HL-60/S4 (cell line): ENCODE data around the gene SULT2B1.

ENCODE experiments used
- in situ Hi-C: fragments of 300-500 bp; cut with MboI; formaldehyde crosslinking; loops from 2 replicates; pipeline ENCODE4 v1.14.3; 2022; ENCODE audit warnings: low sequenced_read_pairs

The SULT2B1 gene

DNA sequence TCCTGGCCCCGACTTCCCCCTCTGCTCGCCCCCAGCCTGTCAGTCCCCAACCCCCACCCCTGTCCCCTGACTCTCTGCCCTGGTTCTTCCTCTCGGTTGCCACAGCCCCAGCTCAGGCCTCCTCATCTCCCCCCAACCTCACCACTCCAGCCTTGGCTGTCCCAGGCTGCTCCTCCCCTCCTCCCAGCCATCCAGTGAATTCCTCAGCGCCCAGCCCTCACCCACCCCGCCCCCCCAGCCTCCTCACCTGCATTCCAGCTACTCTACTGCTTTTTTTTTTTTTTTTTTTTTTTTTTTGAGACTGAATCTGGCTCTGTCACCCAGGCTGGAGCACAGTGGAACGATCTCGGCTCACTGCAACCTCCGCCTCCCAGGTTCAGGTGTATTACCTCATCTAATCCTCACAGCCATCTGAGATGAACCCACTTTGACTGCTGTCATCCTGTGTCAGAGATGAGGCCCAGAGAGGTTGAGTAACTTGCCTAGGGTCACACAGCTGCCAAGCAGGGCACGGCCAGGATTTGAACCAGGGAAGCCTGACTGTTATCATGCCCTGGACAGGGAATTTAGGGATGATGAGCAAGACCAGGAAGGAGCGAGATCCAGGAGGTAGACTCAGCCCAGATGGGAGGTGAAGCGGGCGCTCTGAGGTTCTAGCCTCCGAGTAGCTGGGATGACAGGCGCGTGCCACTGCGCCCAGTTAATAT lies 2.6 kb downstream of the SULT2B1 start:
- in situ Hi-C loops: no loop called here

DNA sequence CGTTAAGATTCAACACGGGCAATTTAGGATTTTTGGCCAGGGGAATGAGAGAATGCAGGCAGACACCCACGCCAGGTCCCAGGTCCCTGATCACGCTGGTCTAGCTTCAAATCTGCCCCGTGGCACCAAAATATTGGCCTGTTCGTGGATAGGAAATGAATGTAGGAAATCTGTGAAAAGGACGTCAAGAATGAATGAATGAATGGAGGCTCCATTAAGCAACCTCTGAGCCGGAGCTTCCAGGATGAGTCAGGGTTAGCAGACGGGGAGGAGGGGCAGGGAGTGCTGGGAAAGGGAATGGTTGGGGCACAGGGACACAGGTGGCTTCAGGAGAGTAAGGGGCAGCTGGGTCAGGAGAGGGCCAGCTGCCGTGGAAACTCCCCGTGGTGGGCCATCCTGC lies 4.2 kb downstream of the SULT2B1 start:
- in situ Hi-C loops: no loop called here

DNA sequence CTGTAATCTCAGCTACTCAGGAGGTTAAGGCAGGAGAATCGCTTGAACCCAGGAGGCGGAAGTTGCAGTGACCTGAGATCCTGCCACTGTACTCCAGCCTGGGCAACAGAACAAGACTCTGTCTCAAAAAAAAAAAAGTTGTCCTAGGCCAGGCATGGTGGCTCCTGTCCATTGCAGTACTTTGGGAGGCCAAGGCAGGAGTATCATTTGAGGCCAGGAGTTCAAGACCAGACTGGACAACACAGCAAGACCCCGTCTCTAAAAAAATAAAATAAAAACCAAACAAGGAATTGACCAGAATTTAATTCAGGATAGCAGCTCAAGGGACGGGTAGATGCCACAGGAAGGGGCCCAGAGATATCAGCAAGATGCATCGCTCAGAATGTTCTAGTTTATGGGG lies 4.9 kb downstream of the SULT2B1 start:
- in situ Hi-C loops: no loop called here

DNA sequence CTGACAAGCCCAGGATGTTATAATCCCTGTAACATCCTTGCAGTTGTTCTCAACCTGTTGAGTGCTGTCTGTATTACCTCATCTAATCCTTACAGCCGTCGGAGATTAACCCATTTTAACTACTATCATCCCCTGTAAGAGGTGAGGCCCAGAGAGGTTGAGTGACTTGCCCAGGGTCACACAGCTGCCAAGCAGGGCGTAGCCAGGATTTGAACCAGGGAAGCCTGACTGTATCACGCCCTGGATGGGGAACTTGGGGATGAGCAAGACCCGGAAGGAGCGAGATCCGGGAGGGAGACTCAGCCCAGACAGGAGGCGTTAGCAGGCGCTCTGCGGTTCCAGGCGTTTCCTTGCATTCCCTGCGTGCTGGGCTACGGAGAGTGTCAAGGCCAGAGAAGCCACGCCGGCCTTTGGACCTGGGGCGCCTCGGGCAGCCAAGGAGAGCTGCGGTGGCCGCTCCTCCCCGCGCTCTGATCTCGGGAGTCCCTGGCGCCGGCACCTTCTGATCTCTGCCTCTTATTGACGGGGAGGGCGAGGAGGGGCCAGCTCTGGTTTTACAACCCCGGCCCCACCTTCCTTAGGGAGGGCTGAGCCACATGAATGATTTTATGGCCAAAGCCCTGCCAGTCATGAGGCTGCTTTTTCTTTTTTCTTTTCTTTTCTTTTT lies 6.2 kb downstream of the SULT2B1 start:
- in situ Hi-C loops: no loop called here

DNA sequence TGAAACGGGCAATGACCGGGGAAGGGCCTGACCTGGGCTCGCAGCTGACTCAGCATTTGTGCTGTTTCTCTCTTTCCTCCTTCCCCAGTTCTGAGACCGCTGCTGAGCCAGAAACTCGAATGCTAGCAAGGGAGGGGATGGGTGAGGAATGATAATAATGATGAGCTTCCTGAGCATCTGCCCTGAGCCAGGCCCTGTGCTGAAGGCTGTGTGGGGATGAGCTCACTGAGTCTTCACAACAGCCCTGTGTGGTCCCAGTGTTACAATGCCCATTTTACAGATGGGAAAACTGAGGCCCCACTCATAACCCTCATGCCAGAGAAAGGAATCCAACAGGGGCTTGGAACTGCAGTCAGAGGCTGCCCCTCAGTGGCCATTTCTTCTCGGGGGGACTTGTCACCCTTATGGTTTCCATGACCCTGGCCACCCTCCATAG lies 8.1 kb downstream of the SULT2B1 start:
- in situ Hi-C loops: no loop called here

DNA sequence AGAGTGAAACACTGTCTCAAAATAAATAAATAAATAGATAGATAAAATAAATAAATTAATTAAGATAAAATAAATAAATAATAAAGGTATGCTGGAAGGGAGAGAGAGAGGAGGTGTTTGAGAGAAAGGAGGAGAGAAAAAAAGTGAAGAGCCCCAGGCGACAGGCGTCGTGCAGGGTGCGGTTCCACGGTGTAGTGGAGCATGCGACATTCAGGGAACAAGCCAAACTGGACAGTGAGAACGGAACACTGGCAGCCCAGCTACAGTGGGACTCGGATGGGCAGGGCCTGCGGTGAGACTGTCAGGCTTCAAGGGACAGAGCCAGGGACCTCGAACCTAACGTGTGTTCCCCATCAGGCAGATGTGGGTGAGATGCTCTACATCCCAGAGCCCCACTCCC lies 9.4 kb downstream of the SULT2B1 start:
- in situ Hi-C loops: no loop called here

DNA sequence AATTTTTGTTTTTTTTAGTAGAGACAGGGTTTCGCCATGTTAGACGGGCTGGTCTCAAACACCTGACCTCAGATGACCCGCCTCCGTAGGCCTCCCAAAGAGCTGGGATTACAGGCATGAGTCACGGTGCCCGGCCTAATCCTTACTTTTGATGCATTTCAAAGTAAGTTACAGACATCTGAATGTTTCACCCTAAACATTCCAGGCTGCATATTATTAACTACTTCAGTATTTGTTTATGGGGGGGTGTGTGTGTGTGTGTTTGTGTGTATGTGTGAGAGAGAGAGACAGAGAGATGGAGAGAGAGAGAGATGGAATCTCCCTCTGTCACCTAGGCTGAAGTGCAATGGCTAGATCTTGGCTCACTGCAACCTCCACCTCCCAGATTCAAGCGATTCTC lies 13.1 kb downstream of the SULT2B1 start:
- in situ Hi-C loops: no loop called here

DNA sequence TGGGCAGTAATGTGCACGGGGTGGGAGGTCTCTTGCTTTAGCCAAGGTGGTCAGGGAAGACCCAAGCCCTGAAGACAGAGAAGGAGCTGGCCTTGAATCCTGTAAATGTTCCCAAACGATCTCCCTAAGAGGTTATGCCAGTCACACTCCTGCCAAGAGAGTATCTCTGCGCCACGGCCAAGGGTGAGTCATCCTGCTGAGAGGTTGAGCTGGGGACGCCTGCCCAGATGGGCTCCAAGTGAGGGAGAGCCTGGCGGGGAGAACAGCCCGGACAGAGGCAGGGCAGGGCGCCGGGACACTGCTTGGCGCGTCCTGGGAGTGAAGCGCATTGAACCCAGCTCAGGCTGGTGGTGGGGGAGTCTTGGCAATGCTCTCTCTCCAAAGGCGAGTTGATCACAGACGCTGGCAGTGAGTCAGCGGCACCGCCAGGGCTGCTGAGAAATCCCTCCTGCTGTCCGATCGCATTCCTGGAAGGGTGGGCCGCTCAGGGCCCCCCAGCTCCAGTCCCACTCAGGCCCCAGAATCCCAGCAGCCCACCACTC lies 16.4 kb downstream of the SULT2B1 start:
- in situ Hi-C loops: no loop called here

DNA sequence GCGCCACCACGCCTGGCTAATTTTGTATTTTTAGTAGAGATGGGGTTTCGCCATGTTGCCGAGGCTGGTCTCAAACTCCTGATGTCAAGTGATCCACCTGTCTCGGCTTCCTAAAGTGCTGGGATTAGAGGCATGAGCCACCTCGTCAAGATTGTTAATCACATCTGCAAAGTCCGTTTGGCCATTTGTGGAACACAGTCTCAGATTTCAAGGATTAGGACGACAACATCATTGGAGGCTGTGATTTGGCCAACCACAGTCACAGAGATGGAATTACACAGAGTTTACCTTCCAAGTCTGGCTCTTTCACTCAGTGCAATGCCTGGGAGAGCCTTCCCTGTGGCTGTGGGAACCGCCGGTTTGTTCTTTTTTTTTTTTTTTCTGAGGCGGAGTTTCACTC lies 17.8 kb downstream of the SULT2B1 start:
- in situ Hi-C loops: no loop called here

DNA sequence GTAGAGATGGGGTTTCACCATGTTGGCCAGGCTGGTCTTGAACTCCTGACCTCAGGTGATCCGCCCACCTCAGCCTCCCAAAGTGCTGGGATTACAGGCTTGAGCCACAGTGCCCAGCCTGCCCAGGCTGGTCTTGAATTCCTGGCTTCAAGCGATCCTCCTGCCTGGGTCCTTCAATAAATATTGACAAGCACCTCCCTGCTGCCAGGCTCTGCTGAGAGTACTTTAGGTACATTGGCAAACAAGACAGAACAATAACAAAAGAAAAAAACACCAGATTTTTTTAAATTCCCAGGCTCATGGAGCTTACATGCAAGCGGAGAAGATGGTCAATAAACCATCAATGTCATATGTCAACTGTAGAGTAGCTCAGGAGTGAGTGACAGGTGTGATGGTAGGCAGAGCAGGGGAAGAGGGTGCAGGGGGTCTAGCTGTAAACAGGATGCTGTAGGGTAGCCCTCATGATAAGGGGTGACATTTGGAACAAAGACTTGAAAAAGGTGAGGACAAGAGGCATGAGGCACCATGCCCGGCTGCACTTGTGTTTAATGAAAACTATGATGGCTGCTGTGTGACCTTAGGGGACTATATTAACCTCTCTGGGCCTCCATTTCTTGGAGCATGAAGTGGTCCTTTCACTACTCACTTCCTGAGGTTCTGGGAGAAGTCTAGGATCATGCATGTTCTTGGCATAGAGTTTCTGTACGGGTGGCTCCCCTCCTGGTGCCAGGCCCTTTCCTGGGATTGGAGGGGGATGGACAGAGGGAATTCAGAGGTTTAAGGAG lies 19.6 kb downstream of the SULT2B1 start:
- in situ Hi-C loops: no loop called here

DNA sequence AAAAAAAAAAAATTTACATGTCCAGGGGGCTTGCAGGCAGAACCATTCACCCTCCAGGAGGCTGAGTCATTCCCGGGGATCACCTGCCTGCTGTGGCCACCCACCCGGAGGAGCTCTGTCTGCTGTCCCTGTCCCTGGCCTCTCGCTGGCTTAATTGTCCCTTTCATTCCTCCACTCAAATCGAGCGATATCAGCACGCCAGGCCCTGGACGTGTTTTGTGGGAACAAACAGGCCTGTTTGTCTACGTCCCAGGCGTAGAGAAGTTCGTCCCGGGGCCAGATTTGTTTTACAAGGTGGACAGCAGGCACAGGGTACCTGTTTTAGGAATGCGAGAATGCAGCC lies 21.2 kb downstream of the SULT2B1 start:
- in situ Hi-C loops: no loop called here

DNA sequence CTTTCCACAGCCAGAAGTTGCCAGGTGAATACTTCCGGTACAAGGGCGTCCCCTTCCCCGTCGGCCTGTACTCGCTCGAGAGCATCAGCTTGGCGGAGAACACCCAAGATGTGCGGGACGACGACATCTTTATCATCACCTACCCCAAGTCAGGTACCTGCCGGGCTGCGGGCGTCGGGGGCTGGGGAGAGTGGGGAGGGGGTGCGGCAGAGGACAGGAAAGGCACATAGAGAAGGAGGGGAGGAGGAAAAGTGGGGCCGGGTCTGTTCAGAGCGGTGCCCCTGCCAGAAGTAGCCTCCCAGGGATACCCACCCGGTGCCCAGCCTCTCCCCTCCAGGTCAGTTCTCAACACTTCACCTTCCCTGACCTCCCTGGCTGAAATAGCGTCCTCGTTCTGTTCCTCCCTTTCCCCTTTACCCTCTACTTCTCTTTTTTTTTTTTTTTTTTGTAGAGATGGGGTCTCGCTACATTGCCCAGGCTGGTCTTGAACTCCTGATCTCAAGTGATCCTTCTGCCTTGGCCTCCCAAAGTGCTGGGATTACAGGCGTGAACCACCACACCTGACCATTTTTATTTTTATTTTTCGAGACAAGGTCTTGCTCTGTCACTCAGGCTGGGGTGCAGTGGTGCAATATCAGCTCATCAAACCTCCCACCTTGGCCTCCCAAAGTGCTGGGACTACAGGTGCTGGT lies 24.1 kb downstream of the SULT2B1 start:
- in situ Hi-C loops: loop anchor here (5.0 to 25.0 kb wide), 2 partner anchors 69 to 589 kb away; partner anchors contain the start of genes BSPH1 and ELSPBP1

DNA sequence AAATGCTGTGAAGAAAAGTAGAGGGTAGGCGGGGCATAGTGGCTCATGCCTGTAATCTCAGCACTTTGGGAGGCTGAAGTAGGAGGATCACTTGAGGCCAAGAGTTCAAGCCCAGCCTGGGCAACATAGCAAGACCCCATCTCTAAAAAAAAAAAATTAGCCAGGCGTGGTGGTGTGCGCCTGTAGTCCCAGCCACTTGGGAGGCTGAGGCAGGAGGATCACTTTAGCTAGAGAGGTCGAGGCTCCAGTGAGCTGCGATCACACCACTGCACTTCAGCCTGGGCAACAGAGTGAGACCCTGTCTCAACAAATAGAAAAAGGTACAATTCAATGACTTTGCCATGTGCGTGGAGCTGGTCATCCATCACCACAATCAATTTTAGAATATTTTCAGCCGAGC lies 25.9 kb downstream of the SULT2B1 start:
- in situ Hi-C loops: loop anchor here (5.0 to 25.0 kb wide), 2 partner anchors 71 to 591 kb away; partner anchors contain the start of genes BSPH1 and ELSPBP1

DNA sequence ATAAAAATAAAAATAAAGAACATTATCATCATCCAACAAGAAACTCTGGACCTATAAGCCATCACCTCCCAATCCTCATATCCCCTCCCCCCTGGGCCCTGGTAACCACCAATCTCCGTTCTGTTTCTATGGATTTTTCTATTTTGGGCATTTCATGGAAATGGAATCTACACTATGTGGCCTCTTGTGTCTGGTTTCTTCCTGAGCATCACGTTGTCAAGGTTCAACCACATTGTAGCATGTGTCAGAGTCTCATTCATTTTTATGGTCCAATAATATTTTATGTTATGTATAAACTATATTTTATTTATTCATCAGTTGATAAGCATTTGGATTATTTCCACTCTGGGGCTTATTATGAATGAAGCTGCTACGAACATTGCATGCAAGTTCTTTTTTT lies 26.9 kb downstream of the SULT2B1 start:
- in situ Hi-C loops: loop anchor here (5.0 to 25.0 kb wide), 2 partner anchors 72 to 592 kb away; partner anchors contain the start of genes BSPH1 and ELSPBP1

DNA sequence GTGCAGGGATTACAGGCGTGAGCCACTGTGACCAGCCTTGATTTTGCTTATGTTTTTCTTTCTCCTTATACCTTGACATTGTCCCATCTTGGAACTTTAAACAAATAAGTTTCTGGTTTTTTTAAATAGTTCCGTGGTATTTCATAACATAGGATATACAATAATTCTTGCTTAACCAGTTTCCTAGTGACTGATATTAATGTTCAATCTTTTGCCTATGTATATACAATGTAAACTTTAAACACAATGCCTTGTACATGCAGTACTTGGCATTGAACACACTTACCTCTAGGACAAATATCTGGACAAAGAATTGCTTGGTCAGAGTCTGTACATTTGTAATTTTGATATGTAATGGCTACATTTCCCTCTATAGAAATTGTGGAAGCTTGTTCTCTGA lies 30.2 kb downstream of the SULT2B1 start:
- in situ Hi-C loops: loop anchor here (10.0 to 25.0 kb wide), 2 partner anchors 267 to 595 kb away; partner anchors contain the start of genes BSPH1 and ELSPBP1

DNA sequence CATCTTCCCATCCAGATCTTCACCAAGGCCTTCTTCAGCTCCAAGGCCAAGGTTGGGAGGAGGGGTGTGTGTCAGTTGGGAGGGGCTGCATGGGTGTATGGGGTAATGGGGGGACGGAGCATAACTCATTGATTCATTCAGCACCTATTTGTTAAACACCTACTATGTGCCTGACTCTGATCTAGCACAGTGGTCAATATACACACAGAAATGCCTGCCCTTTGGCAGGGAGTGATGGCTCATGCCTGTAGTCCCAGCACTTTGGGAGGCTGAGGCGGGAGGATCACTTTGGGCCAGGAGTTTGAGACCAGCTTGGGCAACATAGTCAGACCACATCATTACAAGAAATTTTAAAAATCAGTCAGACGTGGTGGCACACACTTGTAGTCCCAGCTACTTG lies 35.4 kb downstream of the SULT2B1 start:
- in situ Hi-C loops: loop anchor here (10.0 to 25.0 kb wide), 2 partner anchors 273 to 600 kb away; partner anchors contain the start of genes BSPH1 and ELSPBP1

DNA sequence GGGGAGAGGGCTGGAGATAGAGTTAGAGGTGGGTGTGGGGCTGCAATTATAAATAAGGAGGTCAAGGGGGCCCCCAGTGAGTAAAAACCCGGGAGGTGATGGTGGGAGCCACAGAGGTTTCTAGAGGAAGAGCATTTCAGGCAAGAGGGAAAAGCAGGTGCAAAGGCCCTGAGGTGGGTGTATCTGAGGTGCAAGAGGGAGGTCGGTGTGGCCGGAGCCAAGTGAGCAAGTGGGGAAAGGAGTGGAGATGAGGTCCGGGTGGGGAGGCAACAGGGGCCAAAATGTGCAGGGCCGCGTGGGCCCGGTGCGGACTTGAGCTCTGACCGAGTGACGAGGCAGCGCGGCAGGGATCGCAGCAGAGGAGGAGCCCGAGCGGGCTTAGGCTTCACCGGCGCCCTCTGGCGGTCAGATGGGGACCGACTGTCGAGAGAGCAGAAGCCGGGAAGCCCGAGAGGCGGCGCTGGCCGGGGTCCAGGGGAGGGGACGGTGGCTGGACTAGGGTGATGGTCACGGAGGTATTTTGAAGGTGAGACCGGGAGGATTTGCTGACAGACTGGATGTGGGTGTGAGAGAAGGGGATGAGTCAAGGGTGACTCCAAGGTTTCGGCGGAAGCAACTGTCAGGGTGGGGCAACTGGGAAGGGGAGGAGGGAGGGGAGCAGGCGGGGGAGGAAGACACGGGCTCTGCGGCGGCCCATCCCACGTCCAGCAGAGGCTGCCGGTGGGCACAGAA lies 36.9 kb downstream of the SULT2B1 start:
- in situ Hi-C loops: loop anchor here (10.0 to 25.0 kb wide), 2 partner anchors 274 to 602 kb away; partner anchors contain the start of genes BSPH1 and ELSPBP1

DNA sequence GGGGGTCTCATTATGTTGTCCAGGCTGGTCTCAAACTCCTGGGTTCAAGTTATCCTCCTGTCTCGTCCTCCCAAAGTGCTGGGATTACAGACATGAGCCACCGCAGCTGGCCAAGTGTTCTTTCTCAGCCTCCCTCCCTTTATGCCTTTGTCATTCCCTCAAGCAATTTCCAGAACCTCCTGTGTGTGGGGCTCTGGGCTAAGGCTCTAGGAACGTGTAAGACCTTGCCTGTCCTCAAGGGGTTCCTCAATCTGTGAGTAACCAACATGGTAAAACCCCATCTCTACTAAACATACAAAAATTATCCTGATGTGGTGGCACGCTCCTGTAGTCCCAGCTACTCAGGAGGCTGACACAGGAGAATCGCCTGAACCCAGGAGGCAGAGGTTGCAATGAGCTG lies 39.0 kb downstream of the SULT2B1 start:
- in situ Hi-C loops: loop anchor here (25.0 kb wide), 1 partner anchor 604 kb away; the partner anchor contains the start of genes BSPH1 and ELSPBP1

DNA sequence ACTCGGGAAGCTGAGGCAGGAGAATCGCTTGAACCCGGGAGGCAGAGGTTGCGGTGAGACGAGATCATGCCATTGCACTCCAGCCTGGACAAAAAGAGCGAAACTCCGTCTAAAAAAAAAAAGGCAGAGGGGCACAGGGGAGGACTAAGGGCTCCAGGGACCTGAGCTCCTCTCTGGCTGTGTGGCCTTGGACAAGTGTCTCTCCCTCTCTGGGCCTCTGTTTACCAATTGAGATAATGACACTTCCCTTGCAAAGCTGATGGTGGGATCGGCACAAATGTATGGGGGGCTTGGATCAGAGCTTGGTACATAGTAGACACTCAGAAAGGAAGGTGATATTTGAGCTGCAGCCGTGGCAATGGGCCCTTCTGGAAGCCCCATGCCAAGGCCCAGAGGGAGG lies 43.2 kb downstream of the SULT2B1 start:
- in situ Hi-C loops: loop anchor here (25.0 kb wide), 1 partner anchor 608 kb away; the partner anchor contains the start of genes BSPH1 and ELSPBP1

DNA sequence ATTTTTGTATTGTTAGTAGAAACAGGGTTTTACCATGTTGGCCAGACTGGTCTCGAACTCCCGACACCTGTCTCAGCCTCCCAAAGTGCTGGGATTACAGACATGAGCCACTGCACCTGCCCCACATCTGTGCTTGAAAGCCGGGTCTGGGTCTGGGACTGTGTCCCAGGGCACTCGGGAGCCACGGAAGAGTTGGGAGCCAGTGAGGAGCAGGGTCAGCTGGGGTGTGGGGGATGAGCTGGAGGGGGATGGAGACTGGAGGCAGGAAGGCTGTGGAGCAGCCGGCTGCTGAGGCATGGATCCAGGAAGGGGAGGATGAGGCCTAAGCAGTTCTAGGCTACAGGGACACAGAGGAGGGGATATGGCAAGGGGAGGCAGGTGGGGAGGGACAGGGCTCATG lies 43.9 kb downstream of the SULT2B1 start:
- in situ Hi-C loops: loop anchor here (25.0 kb wide), 1 partner anchor 609 kb away; the partner anchor contains the start of genes BSPH1 and ELSPBP1
